Psoas muscle (tissue), 8 donors: ENCODE results near the gene GLB1L3. TPM values are rescaled to one million over a fixed set of nuclear protein-coding genes. Genes with fewer than 3 reads are reported as not detected.
"Not testable (repeated sequence)": the region's sequence is repeated elsewhere in the genome, so short reads cannot be mapped to it uniquely, and the experiment has no call there.

Experiments used
- ATAC-seq, 4 donors: fragments of 200-7000 bp; cut with Tn5 transposase; one replicate each; pipeline ENCODE4 v1.9.1; 2020; ENCODE audit warnings: moderate library complexity in 3 of 4, mild to moderate bottlenecking in 2 of 4
- DNase-seq, 2 donors: peaks; one replicate each; pipeline ENCODE4 v3.0.0-alpha.2; 2020
- H3K27ac ChIP-seq: fragments of 200-600 bp; one replicate; pipeline ENCODE4 v1.8.0; 2022
- H3K27me3 ChIP-seq, 3 donors: fragments of 200-600 bp in 1 of 3; one replicate each; pipeline versions ENCODE4 v1.6.1 to v1.8.0; 2013 to 2022; ENCODE audit warnings: low read length in 2 of 3, mild to moderate bottlenecking in 2 of 3, moderate library complexity in 1 of 3; ENCODE audit not compliant: insufficient read depth in 3 of 3
- H3K36me3 ChIP-seq, 2 donors: fragments of 200-600 bp in 1 of 2; one replicate each; pipeline versions ENCODE4 v1.6.1 to v1.8.0; 2013 to 2022; ENCODE audit warnings: low read depth in 1 of 2, mild to moderate bottlenecking in 1 of 2, moderate library complexity in 1 of 2; ENCODE audit not compliant: insufficient read depth in 1 of 2
- H3K4me1 ChIP-seq: fragments of 200-600 bp; one replicate; pipeline ENCODE4 v1.8.0; 2022
- H3K4me3 ChIP-seq: fragments of 200-600 bp; one replicate; pipeline ENCODE4 v1.8.0; 2022; ENCODE audit warnings: mild to moderate bottlenecking
- H3K9me3 ChIP-seq: fragments of 200-600 bp; one replicate; pipeline ENCODE4 v1.8.0; 2022
- WGBS, 3 donors: extraction: QIAGEN DNeasy Blood & Tissue Kit; methylation state at CpG; one replicate each; pipeline versions ENCODE4 v1.1.6 to v1.1.7; 2013; 5-methylcytosine and 5-hydroxymethylcytosine counted together
- intact Hi-C, 2 donors: fragments of 100-400 bp; cut with DNase I; formaldehyde crosslinking; loops; one replicate each; pipeline versions ENCODE4 v1.11.0 to v1.14.2; 2022
- polyA plus RNA-seq, 3 donors: library from polyadenylated mRNA; stranded (reverse); fragments of 200-250 nt; gene quantifications; one replicate each; pipeline ENCODE4 v1.2.3, GENCODE V29; 2013
- total RNA-seq, 4 donors: library from RNA; stranded (reverse); fragmentation: NEBNext Ultra II Directional in 2 of 4; extraction: Animal tissue kit (Norgen Biotek cat#: 25700) in 2 of 4; gene quantifications; one replicate each; pipeline versions ENCODE4 v1.2.1 to v1.2.4, GENCODE V29; 2021 to 2023
- TF ChIP-seq, protein P1 (sequence below): fragments of 200-600 bp; IDR thresholded peaks from one replicate; pipeline ENCODE4 v1.8.0; 2022; ENCODE audit warnings: antibody characterized with exemption
- donor health status: healthy with polysubstance abuse.
- donor health status: DM: no; HTN: no; CAD: no; lungs with moderate emphysema.
- donor health status: Bipolar disorder and iron deficiency.
- donor health status: healthy.
- donor health status: DM: yes; HTN: yes; CAD: no.
- donor health status: DM: no; HTN: no; CAD: no.
- donor health status: DM: no; HTN: no; CAD: no.
- donor health status: DM: yes; HTN: yes; CAD: no.

The GLB1L3 gene
- total and polyA plus RNA-seq, 7 donors, result not detected

DNA sequence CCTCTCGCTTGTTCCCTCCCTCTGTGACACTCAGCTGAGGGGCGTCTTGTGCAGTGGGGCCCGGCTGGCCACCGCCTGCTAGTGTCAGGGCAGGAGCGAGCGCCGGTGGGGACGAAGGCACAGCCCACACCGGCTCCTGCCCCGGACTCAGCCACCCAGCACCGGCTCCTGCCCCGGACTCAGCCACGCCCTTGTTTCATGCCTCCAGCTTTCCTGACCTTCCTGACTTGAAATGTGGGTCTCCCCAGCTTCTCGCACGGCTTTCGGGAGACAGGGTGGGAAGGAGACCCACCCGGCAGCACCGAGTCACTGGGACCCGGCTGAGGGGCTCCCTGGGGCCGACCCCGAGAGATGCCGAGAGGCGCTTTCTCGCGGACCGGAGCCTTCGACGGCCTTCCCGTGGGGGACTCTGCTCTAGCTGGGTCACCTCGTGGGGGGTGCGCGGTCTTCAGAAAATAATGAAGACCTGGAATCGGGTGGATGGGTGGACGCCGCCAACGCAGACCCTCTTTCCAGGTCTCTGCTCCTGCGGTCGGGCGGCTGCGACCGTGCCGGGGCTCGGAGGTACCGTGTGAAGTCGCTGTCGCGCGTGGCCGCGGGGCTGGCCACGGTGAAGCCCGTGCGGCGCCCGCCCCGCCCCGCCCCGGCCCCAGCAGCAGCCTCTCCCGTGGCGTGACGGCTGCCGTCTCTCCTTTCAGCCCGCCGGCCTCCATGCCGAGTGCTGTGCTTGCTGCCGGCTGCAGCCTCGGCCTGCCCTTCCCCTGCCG is 65.8 kb downstream of the GLB1L3 start:
- intact Hi-C loops, result no loop called here

DNA sequence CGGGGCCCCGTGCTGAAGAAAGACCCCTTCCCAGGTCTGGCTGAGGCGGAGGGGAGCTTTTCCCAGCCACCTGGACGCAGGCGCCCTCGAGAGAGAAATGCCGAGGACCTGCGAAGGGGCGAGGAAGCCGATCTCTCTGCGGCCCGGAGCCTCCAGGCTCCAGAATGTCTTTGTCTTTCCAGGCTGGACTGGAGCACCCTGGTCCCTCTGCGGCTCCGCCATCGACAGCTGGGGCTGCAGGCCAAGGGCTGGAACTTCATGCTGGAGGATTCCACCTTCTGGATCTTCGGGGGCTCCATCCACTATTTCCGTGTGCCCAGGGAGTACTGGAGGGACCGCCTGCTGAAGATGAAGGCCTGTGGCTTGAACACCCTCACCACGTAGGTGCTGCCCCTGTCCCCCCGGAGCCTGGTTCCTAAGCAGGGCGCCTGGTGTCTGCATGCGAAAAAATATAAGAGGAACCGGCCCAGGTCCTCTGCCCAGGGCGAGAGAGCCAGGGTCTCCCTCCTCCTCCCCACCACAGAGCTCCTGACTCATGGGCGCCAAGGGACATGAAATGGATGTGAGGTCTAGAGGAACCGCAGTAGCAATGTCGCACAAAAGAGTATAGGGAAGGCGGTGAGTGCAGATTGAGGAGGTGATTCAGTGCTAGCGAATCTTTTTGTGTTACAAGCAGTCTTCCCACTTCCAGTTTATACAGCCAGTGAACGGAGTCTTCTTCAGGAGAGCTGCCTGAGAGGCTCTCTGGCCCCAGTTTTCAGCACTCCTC is 66.6 kb downstream of the GLB1L3 start:
- Histone ChIP-seq H3K27me3 (no peaks in the 10 kb centered on the region), H3K9me3 (no peaks in the 10 kb centered on the region), H3K4me1 (no peaks in the 10 kb centered on the region), H3K27ac (no peak overlapping the region), H3K36me3 (no peaks in the 10 kb centered on the region), H3K4me3 (no peak overlapping the region)
- TF ChIP-seq, protein P1, sequence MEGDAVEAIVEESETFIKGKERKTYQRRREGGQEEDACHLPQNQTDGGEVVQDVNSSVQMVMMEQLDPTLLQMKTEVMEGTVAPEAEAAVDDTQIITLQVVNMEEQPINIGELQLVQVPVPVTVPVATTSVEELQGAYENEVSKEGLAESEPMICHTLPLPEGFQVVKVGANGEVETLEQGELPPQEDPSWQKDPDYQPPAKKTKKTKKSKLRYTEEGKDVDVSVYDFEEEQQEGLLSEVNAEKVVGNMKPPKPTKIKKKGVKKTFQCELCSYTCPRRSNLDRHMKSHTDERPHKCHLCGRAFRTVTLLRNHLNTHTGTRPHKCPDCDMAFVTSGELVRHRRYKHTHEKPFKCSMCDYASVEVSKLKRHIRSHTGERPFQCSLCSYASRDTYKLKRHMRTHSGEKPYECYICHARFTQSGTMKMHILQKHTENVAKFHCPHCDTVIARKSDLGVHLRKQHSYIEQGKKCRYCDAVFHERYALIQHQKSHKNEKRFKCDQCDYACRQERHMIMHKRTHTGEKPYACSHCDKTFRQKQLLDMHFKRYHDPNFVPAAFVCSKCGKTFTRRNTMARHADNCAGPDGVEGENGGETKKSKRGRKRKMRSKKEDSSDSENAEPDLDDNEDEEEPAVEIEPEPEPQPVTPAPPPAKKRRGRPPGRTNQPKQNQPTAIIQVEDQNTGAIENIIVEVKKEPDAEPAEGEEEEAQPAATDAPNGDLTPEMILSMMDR, result no peak
- 84 to 92% (median 89%) methylated on average over 27 to 30 of the region's 30 CpGs for WGBS, 3 donors
- ATAC-seq (no peak), DNase-seq (no peak)
- intact Hi-C loops, result no loop called here

More for the DNA sequence above, 65.8 kb downstream of the GLB1L3 start:
- H3K27ac ChIP-seq, result no peak overlapping the region
- H3K36me3 ChIP-seq, result no peaks in the 10 kb centered on the region
- TF ChIP-seq, protein P1, result no peak
- no peaks in the 10 kb centered on the region for H3K4me1 ChIP-seq
- DNase-seq, result no peak
- H3K9me3 ChIP-seq, result no peaks in the 10 kb centered on the region
- no peak for ATAC-seq
- 87 to 90% (median 87%) methylated on average over 53 to 68 of the region's 68 CpGs for WGBS, 3 donors
- H3K27me3 ChIP-seq, result no peaks in the 10 kb centered on the region
- H3K4me3 ChIP-seq, result no peak overlapping the region

GRCh38 chr11:134343646-134344045 is 67.5 kb downstream of the GLB1L3 start:
- no peaks in the 10 kb centered on the region for H3K4me1 ChIP-seq
- intact Hi-C loops, result no loop called here
- no peak overlapping the region for H3K27ac ChIP-seq
- no peak overlapping the region for H3K4me3 ChIP-seq
- ATAC-seq (no peak), DNase-seq (no peak)
- no peaks in the 10 kb centered on the region for H3K9me3 ChIP-seq
- no peaks in the 10 kb centered on the region for H3K27me3 ChIP-seq
- 69 to 72% (median 70%) methylated on average over 15 of the region's 15 CpGs for WGBS, 3 donors
- H3K36me3 ChIP-seq, result no peaks in the 10 kb centered on the region
- TF ChIP-seq, protein P1, result no peak

DNA sequence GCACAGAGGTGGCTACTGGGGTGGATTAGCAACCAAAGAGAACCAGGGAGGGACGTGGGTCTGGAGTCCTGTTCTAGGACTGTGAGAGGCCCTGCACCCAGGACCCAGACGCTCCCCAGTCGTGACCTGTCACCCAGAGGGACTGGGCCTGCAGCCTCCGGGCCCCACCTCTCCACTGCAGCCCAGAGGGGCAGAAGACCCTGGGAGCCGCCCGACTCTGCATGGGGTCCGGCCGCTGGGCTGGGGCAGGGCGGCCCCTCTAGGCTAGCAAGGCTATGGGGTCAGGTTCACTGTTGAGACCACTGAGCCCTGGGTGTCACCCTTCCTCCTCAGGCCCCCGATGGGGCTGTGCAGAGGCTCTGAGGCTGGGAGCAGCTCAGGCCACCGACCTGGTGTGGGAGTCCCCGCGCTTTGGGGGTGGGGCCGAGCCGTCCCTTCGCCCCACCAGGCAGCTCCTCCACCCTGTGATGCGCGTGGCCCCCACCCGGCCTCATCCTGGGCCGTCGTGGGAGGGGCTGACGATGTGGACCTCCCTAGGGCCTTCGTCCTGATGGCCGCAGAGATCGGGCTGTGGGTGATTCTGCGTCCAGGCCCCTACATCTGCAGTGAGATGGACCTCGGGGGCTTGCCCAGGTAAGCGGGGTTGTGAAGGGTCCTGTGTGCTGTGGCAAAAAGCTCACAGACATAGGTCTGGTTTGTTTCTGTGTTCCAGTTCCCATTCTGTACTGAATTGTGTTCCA is 68.5 kb downstream of the GLB1L3 start:
- H3K36me3 ChIP-seq, H3K9me3 ChIP-seq, DNase-seq, H3K27ac ChIP-seq, H3K27me3 ChIP-seq, intact Hi-C loops, H3K4me1 ChIP-seq, H3K4me3 ChIP-seq: not testable (repeated sequence)
- ATAC-seq, result peak in 1 of 4 donors; percentile 23
- WGBS, 3 donors, result 85 to 91% (median 90%) methylated on average over 16 to 27 of the region's 28 CpGs

DNA sequence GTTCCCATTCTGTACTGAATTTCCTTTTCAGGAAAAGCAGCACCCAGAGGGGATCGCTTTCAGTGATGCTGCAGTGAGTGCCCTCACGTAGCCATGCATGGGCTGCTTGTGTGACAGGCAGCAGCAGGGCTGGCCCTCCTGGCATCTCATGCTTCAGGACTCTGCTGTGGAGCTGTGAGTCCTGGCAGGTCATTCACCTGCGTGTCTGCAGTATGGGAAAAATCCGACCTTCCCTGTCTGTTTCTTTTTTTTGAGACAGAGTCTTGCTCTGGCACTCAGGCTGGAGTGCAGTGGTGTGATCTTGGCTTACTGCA is 69.0 kb downstream of the GLB1L3 start:
- H3K27ac ChIP-seq, result no peak overlapping the region
- intact Hi-C loops, result no loop called here
- ATAC-seq, result no peak
- TF ChIP-seq, protein P1, result no peak
- no peak overlapping the region for H3K4me3 ChIP-seq
- H3K27me3 ChIP-seq, result no peaks in the 10 kb centered on the region
- no peaks in the 10 kb centered on the region for H3K36me3 ChIP-seq
- H3K4me1 ChIP-seq, result no peaks in the 10 kb centered on the region
- WGBS, 3 donors, result 82 to 94% (median 87%) methylated on average over 4 of the region's 4 CpGs
- no peak for DNase-seq
- H3K9me3 ChIP-seq, result no peaks in the 10 kb centered on the region
